Body of pancreas (tissue), 4 donors: ENCODE results near the gene ERI3.

ENCODE experiments used
- POLR2A ChIP-seq, 3 donors: fragments of 450-650 bp; IDR thresholded peaks; one replicate each; pipeline ENCODE4 v1.6.1; 2016; ENCODE audit warnings: antibody characterized with exemption in 3 of 3, mild to moderate bottlenecking in 2 of 3
- TF ChIP-seq, protein P1 (sequence below), 7 experiments: fragments of 450-650 bp in 4 of 7; fragments of 200-600 bp in 3 of 7; sonication (generic) in 3 of 7; IDR thresholded peaks; one replicate each; pipeline ENCODE4 v1.5.1; 2016 to 2019; ENCODE audit warnings: antibody characterized with exemption in 7 of 7

DNA sequence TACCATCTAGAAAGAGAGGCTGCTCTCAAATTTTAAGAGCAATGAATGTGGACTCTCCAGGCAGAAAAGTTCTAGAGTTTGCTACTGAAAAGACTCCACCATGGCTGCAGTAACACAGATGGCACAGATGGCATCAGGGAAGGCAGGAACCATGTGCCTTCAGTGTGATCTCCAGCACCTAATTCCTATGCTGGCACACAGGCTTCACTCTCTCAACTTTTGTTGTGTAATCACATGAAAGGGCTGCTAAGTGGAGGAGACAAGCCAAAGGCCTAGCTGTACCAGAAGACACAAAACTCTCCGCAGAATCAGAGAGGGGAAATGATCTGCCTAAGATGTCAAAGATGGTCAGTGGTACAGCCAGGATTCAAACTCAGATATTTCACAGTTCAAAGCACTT lies 31.1 kb downstream of the ERI3 start:
- no peak for TF ChIP-seq POLR2A (IDR thresholded peaks at IDR 0.05)
- TF ChIP-seq, protein P1, sequence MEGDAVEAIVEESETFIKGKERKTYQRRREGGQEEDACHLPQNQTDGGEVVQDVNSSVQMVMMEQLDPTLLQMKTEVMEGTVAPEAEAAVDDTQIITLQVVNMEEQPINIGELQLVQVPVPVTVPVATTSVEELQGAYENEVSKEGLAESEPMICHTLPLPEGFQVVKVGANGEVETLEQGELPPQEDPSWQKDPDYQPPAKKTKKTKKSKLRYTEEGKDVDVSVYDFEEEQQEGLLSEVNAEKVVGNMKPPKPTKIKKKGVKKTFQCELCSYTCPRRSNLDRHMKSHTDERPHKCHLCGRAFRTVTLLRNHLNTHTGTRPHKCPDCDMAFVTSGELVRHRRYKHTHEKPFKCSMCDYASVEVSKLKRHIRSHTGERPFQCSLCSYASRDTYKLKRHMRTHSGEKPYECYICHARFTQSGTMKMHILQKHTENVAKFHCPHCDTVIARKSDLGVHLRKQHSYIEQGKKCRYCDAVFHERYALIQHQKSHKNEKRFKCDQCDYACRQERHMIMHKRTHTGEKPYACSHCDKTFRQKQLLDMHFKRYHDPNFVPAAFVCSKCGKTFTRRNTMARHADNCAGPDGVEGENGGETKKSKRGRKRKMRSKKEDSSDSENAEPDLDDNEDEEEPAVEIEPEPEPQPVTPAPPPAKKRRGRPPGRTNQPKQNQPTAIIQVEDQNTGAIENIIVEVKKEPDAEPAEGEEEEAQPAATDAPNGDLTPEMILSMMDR (IDR thresholded peaks at IDR 0.05), result no peak
